HG03045 (cell line): Measurements from ENCODE around the gene CAPN2.

Experiments
- ATAC-seq: cut with Tn5 transposase; IDR thresholded peaks from one replicate; pipeline ENCODE4 v1.9.1; 2021; ENCODE audit warnings: mild to moderate bottlenecking, moderate library complexity; ENCODE audit not compliant: unreplicated experiment

The CAPN2 gene

DNA sequence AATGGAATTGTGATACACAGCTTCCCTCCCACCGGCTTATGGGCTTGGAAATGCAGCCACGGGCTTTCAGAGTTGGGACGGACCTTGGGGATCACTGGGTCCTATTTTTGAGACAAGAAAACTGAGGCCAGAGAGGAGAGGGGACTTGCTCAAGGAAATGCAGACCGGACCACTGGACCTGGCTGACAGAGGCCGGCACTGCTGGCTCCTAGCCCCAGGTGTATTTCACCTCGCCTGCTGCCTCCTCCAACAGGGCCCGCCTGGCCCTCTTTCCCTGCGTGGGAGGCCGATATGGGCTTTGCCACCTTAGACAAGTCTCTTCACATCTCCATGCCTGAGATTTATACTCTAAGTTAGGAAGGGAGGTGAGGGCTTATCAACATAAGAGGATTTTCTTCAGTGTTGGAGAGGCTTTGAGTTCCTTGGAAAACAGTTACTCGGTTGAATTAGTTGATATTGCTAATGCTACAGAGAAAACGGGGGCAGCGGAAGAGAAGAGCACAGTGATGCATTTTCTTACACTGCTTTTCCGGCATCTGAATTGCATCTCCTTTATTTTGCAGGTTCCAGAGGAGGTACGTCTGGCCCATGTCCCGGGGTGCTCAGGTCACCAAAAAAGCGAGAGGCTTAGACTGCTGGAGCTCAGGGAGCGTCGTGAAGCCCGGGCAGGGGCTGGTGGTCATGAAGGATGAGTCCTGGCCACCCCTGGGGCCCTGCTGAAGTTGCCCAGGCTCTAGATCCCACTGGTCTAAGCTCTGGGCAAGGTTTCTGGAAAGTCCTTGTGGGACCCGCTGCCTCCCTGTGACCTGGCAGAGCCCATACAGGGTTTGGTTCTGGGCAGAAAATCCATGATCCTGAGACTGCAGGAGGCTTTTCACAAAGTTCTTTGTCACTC, 44.7 kb downstream of the CAPN2 start:
- ATAC-seq = no peak

- no peak for ATAC-seq
Measured at GRCh38 chr1:223758734-223759133, 46.4 kb downstream of the CAPN2 start.

- ATAC-seq = no peak
Measured at GRCh38 chr1:223759273-223759672, 46.9 kb downstream of the CAPN2 start.

- no peak for ATAC-seq
Measured at GRCh38 chr1:223760833-223761232, 48.5 kb downstream of the CAPN2 start.

GRCh38 chr1:223761411-223761810, 49.1 kb downstream of the CAPN2 start:
- ATAC-seq = no peak

DNA sequence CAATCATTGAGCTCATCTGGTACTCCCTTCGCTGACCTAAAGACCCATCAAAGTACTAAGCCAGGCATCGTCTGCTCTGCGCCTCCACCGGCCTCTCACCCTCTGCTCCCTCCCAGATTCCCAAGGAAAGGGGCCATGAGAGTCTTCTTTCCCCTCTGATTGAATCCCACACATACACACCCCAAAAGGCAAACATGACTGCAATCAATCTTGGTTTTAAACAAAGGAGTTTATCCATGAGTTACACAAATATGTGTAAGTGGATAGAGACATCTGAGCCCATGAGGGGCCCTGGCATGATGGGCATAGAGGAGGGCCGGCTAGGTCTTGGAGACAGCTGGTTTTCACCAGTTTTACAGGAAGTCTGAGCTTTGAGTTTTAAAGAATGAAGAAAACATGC, 50.9 kb downstream of the CAPN2 start:
- no peak for ATAC-seq

- no peak for ATAC-seq
Measured at GRCh38 chr1:223763881-223764280, 51.5 kb downstream of the CAPN2 start.

DNA sequence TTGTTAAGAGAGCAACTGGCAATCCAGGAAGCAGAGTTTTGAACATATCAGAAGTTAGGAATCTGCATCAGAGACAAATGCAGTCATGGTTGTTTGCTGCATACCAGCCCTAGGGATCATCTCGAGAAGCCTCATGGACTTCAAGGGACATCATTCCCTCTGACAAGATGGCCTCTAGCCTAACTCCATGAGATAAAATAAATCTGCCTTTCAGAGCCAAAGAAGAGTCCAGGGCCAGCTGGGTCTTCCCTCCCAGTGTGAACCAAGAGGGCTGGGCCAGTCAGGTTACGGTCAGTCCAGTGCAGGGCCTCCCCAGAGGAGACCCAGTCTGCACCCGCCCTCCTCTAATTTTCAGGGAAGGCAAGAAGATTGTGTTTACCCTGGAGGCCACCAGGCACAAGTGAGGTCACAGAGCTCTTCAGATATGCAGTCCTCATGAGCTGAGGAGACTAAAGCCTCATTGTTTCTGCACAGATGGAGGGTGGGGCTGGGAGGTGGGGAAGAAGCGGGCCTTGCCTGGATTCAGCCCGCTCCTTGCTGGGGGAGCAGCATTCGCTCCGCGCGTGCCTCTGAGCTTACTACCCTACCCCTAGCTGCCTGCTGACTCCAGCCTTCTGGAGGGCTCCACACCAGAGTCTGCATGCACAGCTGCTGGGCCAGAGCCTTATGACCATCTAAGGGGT, 52.8 kb downstream of the CAPN2 start:
- ATAC-seq = no peak

DNA sequence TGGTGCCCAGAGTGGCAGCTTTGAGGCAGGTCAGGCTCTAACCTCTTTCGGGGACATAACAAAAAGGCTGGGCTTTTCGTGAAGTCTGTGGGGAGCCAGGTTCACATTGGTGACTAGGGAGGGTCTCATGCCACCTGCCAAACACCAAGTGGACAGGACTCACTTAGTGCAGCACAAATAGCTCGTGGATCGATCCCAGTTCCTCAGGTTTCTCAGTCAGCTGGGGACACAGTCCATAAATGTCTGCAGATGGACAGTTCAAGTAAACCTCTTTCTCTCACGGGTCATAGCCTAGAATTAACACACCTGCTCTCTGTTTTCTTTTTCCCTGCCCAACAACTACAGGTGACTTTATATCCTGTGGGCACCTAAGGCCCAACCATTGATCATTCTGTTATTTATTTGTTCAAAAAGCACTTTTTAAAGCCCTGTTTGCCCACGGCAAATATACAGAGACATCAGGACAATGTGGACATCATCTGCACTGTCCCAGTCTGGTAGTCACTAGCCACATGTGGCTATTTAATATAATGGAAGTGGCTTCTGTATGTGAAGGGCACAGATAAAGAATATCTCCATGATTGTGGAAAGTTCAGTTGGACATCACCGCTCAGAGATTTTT, 53.5 kb downstream of the CAPN2 start:
- ATAC-seq = no peak

GRCh38 chr1:223770621-223771315, 58.4 kb downstream of the CAPN2 start:
- ATAC-seq = no peak

DNA sequence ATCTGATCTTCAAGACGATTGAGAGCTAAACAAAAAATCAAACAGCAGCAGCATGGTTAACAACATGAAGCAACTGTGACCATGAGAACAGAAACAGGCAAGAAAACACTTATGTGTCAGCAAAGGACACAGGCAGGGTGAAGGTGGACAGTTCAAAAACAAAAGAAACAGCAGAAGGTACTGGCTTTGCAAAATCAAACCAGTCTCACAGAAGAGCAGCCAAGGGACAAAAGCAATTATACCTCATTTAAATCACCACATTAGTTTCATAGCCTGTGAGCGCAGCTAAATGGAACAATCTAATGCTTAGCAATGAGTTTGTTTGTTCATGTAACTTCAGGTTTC, 59.1 kb downstream of the CAPN2 start:
- ATAC-seq = no peak

DNA sequence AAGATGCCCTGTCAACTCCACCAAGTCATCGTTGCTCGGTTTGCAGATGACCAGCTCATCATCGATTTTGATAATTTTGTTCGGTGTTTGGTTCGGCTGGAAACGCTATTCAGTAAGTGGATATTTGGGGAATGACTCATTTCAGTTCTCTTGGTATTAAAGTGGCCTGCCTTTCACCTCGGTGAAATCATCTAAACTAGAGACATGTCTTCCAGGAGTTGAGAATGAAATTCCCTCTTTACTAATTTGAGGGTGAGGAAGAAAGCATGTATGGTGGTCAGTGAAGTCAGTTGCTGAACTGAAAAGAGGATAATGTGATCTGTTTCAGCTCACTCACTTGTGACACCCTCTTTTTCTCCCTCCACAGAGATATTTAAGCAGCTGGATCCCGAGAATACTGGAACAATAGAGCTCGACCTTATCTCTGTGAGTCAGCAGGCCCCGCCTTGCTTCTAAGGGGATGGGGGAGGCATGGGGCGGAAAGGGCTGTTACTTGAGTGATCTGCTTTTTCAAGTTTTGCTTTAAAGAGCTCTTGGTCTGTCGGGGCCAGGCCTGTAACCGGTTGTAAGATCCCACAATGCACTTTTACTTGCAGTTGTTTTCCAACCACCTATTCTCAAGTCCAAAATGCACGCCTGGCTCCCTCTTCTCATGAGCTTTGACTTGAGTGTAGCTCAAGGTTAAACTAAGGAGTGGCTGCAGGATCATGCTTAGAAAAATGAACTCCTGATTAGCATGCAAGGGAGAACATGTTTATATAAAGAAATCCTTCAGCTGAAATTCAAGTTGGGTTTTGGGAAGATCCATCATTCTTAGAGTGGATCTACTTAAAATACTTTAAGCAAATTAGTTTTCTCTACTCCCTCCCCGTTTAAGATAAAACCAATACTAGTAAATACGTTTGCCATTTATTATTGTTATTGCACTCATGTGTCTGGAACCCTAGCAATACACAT, 59.8 kb downstream of the CAPN2 start:
- no peak for ATAC-seq

DNA sequence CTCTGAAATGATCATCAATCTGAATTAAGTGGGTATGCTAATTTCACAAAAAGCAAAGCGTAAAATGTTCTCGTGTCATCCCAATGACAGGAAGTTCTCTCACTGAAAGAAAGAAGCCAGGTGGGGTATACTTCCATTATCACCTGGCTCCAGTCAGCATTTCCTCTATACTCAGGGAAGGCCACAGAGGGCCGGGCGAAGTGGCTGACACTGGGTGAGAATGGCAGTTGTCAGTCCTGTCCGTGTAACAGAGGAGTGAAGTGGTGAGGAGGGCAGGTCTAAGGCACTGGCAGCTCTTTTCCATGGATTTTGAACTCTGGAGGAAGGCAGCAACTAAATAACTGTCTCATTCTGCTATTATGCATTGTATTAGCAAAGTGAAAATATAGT, 60.4 kb downstream of the CAPN2 start:
- no peak for ATAC-seq

DNA sequence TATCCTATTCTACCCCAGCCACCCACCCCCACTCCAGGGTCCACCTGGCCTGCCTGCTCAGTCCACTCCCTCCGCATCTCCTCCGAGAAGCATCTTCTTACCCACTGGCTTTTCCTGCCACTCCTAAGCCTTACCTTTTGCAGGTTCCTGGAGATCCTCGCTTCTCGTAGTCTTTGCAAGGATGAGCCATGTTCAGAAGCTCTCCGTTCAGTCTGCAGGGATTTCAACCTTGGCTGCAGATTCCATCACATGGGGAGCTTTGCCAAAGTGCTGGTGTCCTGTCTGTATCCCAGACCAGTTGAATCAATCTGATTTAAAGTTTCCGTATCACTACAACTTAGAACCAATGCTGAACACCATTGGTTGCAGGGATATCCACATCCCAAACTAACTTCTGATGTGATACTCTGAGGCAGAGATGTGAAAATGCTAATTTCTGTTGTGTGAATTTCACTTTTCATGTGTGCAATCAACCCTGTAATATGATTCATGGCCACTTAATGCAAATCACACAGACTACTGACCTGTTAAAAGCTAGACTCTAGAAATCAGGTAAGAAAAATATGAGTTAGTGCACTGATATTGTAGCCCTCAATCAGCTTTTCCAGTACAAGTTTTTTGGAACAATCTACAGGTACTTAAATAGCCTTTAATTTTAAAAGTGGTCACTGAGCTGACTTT, 61.9 kb downstream of the CAPN2 start:
- no peak for ATAC-seq

DNA sequence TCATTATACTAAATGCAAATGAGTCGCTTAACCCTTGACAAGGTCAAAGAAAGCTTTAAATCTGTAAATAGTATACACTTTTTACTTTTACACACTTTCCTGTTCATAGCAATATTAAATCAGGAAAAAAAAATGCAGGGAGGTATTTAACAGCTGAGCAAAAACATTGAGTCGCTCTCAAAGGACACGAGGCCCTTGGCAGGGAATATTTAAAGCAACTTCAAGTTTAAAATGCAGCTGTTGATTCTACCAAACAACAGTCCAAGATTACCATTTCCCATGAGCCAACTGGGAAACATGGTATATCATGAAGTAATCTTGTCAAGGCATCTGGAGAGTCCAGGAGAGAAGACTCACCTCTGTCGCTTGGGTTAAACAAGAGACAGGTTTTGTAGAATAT, 62.7 kb downstream of the CAPN2 start:
- ATAC-seq = no peak

DNA sequence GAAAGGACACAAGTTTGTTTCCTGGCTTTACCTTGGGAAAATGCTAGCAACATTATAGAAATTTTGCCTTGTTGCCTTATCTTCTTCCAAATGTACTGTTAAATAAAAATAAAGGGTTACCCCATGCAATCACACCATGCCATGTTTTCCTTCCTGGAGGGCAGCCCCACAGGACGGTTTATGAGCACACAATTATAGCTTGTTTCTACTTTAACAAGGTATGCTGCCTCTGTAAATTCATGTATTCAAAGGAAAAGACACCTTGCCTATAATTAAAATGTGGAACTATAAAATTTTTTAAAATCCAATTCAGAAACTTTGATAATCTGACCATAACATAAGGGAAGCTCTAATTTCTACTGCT, 63.4 kb downstream of the CAPN2 start:
- ATAC-seq = no peak

GRCh38 chr1:223776075-223776814, 63.9 kb downstream of the CAPN2 start:
- ATAC-seq = no peak

DNA sequence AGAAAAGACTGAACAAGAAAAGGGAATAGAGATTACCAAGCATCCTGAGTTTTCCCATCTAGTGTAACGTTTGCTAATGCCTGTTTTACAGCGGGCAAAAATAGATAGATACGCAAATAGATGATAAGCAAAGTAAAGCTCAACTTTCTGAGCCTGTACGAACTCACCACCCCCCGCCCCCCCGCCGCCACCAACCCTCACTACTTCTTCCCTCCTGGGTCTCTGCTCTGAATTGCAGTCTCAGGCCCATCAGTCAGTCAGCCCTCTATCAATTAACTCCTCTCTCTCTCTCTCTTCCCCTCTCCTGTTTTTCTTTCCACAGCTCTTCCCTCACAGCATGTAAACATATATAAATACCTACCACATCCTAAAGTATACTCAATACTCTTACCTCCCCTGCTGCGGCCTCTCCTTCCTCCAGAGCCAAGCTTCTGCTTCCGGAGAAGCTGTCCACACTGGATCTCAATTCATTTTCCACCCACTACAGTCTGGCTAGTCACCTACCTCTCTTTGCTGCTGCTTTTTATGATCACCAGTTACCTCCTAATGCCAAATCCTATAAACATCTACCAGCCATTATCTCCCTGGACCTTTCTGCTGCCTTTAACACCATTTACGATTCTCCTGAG, 64.6 kb downstream of the CAPN2 start:
- no peak for ATAC-seq

DNA sequence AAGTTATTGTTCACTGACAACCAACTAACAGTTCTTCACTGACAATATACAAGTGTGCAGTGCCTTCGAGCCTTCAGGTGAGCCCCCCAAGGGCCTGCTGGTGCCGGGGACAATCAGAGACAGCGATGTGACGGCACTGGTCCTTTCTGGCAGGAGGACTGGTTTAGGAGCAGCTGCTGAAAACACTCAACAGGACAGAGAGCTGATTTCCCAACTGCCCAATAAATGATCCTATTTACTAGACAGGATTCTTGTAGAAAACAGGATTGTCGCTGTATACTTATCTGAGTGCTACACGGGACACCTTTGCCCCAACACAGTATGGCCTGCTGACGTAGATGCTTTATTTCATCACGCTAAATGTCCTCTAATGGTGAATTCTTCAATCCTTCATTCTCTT, 68.0 kb downstream of the CAPN2 start:
- ATAC-seq = no peak
